ENCODE results near the gene LINC00237. TPM values are rescaled to one million over a fixed set of nuclear protein-coding genes. Genes with fewer than 3 reads are reported as not detected.
A peak's percentile ranks its signal among the peaks of the same experiment; 100 is the strongest.

Gene LINC00237
- not detected for total RNA-seq
- long read RNA-seq, result 0 reads

DNA sequence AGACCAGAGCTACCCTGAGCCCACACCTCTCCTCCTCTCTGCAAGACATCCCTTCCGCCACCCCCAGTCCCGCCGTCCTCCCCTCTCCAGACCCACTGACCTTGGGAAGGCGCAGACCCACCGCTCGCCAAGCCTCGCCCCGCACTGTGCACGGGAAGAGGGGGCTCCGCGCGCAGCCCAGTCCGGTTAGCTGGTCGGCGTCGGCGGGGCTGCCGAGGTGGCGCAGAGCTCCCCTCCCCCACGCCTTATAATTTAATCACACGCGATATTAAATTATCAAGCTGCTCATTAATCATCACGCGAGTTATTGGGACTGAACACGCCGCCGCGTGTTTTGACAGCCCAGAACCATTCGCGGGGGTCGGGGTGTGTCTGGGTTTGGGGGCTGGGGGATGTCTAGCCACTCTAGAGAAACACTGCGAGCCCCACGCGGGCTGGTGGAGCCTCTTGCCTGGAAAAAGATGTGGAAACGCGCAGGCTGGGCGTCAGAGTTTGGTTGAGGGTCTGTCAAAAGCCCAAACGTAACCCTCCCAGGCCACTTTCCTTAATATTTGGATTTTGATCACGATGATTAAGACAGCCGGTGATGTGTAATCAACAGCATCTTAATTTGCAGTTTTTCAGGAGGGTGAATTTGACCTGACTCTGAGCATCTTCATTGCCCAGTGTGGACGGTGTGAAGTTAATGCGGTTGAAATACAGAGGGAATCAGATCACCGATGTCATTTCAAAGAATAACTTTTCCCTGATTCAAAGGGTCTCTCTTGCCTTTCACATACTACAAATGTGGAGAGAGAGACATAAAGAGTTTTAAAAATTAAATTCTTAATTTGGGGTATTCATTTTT, at the start of gene LINC00237:
TSS of gene LINC00237 (minus strand) at position 188 of the 847 bp plus-strand sequence.
- DNase-seq (no peak), ATAC-seq (ENCODE audit: poor library complexity) (no peak)
- intact Hi-C loops (cut with DNase I), result no loop called here

GRCh38 chr20:21155268-21155667, 49.1 kb upstream of the LINC00237 start:
- ATAC-seq (ENCODE audit: poor library complexity) (no peak), DNase-seq (no peak)
- intact Hi-C loops (cut with DNase I), result no loop called here

DNA sequence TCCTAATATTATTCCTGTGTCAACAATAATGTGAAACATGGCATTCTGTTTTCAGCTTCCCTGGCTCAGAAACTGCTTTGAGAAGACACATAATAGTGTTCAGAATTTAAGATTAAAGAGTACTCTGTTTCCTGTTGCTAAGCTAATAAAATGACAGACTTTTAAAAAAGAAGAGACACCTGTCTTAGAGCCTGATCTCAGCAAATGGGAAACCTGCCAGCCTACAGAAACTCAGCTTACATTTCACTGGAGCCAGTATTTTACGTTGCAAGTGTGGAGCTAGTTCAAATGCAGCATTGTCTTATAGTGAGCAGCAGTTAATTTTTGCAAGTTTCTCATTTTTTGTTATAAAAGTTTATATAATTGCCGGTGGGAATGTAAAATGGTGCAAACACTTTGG, 48.5 kb upstream of the LINC00237 start:
- intact Hi-C loops (cut with DNase I), result no loop called here
- ATAC-seq (ENCODE audit: poor library complexity), result no peak

DNA sequence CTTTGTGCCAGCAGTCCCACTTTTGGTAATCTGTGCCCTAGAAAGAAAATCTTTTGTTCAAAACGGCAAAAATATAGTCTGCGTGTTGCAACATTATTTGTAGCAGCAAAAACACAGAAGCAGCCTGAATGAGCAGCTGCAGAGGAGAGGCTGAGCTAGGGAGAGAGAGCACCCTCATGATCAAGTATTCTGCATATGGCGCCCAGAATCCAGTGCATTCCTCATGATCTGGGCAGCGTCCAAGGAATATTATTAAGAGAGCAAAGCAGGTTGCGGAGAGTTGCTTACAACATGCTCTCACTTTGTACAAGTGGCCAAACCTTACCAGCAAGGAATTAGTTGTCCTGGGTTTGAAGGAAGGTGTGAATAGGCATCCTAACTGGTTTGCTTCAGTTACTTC, 45.6 kb upstream of the LINC00237 start:
- intact Hi-C loops (cut with DNase I), result no loop called here
- peak; percentile 38 for ATAC-seq (ENCODE audit: poor library complexity)
- DNase-seq, result no peak

More for the DNA sequence above, 48.5 kb upstream of the LINC00237 start:
- no peak for DNase-seq

DNA sequence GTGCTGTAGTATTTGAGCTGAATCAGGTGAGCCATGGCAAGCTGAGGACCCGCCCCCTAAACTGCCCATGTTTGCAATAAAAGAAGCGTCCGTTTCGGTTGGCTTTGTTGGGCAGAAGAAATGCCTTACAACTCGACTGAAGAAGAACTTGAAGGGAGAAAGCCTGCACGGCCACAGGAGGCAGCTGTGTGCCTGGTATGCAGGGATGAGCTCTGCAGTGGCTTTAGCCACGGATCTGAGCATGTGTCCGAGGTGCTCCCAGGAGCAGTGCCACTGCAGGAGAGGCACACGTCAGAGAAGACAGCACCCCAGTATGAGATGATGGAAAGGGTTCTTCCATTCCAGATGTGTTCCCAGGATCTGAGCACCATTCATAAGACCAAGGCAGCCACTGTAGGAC, 43.2 kb upstream of the LINC00237 start:
- ATAC-seq (ENCODE audit: poor library complexity), result no peak
- intact Hi-C loops (cut with DNase I), result no loop called here
- no peak for DNase-seq

DNA sequence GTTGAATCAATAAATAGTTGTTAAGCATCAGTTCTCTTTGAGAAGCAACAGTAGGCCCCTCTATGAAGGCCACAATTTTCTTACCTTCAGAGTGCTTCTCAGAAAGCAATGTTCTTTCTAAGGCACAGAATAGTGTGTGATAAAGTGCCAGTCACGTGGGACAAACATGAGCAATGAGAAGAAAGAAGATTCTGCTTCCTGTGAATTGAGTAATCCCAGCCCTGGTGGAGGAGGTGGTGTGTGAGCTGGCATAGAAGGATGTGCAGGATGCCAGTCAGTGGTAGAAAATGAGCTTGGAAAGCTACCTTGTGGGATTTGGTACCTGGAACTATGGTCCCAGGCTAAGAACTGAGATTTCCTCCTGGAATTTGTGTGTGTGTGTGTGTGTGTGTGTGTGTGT, 41.4 kb upstream of the LINC00237 start:
- DNase-seq, result no peak
- intact Hi-C loops (cut with DNase I), result no loop called here
- no peak for ATAC-seq (ENCODE audit: poor library complexity)

DNA sequence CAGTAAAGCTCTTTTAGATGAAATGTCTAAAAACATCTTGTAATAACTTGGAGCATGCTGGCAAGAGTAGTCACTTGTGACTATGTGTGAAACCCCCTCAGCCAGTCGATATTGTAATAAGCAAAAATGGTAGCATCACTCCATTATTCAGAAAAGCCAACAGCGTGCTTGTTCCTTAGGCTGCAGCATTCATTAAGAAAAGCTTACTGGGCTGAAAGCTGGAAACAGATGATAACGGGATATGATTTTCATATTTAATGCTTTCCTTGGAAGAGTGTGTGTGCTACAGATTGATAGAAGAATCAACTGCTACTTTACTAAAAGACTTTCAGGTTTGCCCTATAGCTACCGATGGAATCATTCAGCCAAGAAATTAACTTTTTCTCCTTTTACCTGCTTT, 40.1 kb upstream of the LINC00237 start:
- ATAC-seq (ENCODE audit: poor library complexity), result no peak
- intact Hi-C loops (cut with DNase I), result no loop called here
- no peak for DNase-seq

DNA sequence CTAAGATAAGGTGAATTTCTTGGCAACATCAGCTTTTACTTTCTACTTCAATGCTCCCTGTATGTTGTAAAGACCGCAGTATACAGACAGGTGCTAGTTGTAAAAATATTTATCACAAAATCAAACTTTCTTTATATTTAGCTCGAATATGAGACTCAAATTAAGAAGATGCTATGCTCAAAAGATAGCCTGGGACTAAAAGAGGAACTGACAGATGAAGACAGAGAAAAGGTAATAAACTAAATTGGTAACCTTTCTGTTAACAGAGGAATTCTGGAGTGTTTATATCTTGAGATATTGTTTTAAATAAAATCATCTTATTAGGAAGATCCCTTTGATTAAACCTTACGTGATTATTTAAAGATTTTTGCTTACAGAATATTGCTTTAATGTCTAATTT, 39.3 kb upstream of the LINC00237 start:
- DNase-seq (no peak), ATAC-seq (ENCODE audit: poor library complexity) (no peak)
- intact Hi-C loops (cut with DNase I), result no loop called here

- intact Hi-C loops (cut with DNase I), result no loop called here
- ATAC-seq (ENCODE audit: poor library complexity) (no peak), DNase-seq (no peak)
These were observed 37.2 kb upstream of the LINC00237 start for GRCh38 chr20:21143194-21143890.

- DNase-seq, result no peak
- intact Hi-C loops (cut with DNase I), result no loop called here
- ATAC-seq (ENCODE audit: poor library complexity), result no peak
These were observed 35.7 kb upstream of the LINC00237 start for GRCh38 chr20:21141825-21142224.

DNA sequence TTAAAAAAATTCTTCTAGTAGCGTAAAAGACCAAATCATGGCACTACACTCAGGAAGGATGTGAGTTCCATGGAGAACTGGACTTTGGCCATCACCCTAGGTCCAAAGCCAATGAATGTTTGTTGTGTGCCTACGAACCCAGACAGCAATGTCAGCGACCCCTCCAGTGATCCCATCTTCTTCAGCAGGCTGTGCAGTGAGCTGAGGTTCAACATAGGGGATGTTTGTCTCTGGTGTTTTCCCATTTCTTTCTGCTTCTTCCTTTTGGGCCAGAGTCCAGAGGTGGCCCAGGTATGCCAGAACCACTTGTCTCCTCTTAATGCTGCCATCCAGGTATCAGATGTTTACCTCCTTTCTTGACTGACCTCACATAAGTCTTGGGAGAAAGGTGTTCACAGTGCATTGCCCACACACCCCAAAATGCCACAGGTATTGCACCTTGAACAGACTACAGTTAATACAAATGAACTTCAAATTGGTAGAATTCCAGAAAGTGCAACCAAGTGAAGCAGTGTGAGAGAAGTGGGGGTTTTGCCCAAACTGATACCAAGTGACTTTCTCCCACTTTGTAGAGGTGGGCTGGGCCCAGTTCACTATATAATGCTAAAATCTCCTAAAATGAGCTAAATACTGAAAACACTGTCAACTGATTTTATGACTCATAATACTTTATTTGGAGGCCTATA, 33.9 kb upstream of the LINC00237 start:
- intact Hi-C loops (cut with DNase I), result no loop called here
- ATAC-seq (ENCODE audit: poor library complexity) (no peak), DNase-seq (no peak)

DNA sequence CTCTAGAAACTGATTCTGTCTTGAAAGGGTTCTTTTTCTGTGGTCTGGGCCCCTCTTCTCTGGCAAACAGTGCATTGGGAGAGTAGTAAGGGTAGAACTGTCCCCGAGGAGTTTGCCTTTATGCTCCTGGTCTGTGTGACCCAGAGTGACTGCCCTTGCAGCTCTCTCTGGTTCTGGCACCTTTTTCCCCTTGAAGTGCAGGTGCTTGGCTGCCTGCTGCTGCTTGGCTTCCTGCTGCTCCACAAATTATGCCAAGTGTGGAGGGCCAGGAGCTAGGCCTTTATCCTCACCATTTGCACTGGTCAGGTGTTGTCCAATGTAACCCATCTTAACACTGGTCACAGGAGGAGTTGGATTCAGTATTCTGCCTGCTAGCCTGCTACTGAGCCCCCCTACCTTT, 30.9 kb upstream of the LINC00237 start:
- no peak for DNase-seq
- intact Hi-C loops (cut with DNase I), result no loop called here
- peak; percentile 86 for ATAC-seq (ENCODE audit: poor library complexity)

DNA sequence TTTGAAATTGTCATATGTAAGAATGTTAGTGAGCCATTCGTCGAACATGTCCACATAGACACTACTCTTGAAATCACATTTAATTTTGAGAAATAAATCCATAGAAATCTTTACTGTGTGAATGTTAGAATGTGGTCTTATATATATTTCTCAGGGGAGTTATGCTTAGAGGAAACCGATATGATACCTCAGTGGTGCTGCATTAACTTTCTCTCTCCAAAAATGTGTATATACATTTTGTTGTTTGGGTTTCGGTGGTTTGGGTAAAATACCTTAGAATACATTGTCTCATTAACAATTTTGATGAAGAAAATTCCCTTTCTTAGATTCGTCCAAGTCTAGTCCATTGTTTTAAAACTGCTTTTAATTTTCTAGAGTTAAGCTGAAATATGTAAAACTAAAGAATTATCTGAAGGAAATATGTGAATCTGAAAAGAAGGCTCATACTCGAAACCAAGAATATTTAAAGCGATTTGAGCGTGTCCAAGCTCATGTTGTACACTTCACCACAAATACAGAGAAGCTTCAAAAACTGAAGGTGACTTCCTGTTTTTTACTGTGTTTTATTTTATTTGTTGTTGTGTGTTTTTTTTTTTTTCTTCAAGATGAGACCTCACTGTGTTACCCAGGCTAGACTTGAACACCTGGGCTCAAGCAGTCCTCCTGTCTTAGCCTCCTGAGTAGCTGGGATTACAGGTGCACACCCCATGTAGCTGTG, 30.0 kb upstream of the LINC00237 start:
- no peak for ATAC-seq (ENCODE audit: poor library complexity)
- no peak for DNase-seq
- intact Hi-C loops (cut with DNase I), result no loop called here

GRCh38 chr20:21134883-21135493, 28.8 kb upstream of the LINC00237 start:
- DNase-seq (no peak), ATAC-seq (ENCODE audit: poor library complexity) (no peak)
- intact Hi-C loops (cut with DNase I), result no loop called here

DNA sequence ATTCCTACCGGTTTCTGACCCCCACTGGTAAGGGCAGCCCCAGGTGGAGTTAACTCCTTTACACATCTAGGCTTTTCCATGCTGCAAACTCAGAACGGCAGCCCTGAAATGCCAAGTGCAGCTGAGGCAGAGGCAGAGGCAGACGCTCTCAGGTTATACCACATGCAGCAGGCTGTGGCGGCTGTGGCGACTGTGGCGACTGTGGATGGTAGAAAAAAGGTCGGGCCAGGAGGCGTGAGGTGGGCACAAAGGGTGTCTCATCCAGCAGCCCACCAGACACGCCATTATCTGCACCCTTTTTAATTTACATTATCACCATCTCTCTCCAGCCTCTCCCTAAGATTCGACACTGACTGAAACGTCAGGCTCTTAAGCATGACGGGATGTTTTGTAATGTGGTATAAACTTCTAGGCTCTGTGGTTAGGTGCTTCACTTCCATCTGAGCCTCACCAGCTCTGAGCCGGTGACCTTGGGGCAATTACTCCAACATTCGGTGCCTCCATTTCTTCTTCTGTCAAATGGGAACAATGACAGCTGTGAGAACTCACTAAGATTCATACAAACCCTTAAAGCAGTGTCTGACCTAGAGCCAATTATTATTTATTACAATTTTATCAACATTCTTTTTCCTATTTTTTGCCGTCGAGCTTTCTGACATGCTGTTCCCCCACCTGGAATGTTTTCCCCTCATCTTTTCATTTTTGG, 27.9 kb upstream of the LINC00237 start:
- intact Hi-C loops (cut with DNase I), result no loop called here
- no peak for DNase-seq
- no peak for ATAC-seq (ENCODE audit: poor library complexity)

DNA sequence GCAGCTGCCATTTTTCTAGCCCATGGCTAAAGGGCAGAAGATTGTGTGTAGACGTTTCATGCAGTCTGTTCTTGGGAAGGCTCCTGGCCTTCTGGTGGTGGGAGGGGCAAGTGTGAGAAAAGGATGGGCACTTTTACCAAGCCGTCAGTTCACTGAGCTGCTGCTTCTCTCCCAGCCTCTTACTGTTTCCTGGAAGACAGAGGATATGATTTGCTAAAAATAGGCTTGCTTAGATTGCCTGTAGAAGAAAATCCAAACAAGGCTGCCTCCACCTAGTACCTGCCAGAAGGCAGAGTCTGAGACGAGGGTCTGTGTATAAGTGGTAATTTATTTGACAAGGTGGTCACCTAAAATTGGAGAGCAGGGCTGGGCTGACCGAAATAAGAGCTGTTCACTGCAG, 27.2 kb upstream of the LINC00237 start:
- DNase-seq, result no peak
- intact Hi-C loops (cut with DNase I), result no loop called here
- no peak for ATAC-seq (ENCODE audit: poor library complexity)

- no peak for DNase-seq
- no peak for ATAC-seq (ENCODE audit: poor library complexity)
- intact Hi-C loops (cut with DNase I), result no loop called here
These were observed 23.7 kb upstream of the LINC00237 start for GRCh38 chr20:21129861-21130260.
